GM12878 (cell line): ENCODE measurements around the gene F2RL1. TPM values are rescaled to one million over a fixed set of nuclear protein-coding genes. Genes with fewer than 3 reads are reported as not detected.

Experiments
- ATAC-seq: fragments of 200-7000 bp; cut with Tn5 transposase; 3 replicates; pipeline ENCODE4 v1.9.1; 2020; ENCODE audit warnings: mild to moderate bottlenecking, moderate library complexity
- BruUV-seq: library from RNA; stranded (reverse); fragments of 400-500 nt; replicated peaks from 2 replicates; lab custom pipeline; 2021; lab: Mats Ljungman, UMichigan
- CTCF ChIA-PET: fragments of 300-600 bp; sonication (Branson Sonifier 250); formaldehyde crosslinking; extraction: SDS; loops from one replicate; lab custom pipeline; 2021; ENCODE audit warnings: inconsistent platforms; lab: Yijun Ruan, JAX
- POLR2A ChIA-PET: fragments of 350-600 bp; formaldehyde crosslinking; extraction: SDS; loops from one replicate; lab custom pipeline; 2021; ENCODE audit warnings: inconsistent platforms; lab: Charles Lee
- RAD21 ChIA-PET: fragments of 300-600 bp; sonication (Branson Sonifier 250); formaldehyde crosslinking; loops from one replicate; lab custom pipeline; 2023; ENCODE audit warnings: antibody characterized with exemption; ENCODE audit not compliant: unreplicated experiment; lab: Charles Lee
- SMC1A ChIA-PET: fragments of 300-600 bp; sonication (Branson Sonifier 250); formaldehyde crosslinking; loops from one replicate; lab custom pipeline; 2023; ENCODE audit not compliant: unreplicated experiment, uncharacterized antibody; lab: Charles Lee
- DNase-seq: peaks from one replicate; pipeline ENCODE4 v3.0.0-alpha.2; 2011; ENCODE audit warnings: low read depth, low spot score
- FAIRE-seq: peaks from 3 replicates; lab custom pipeline; 2011; peaks lifted over from hg19 to GRCh38; lab: Jason Lieb, UNC
- H2AFZ ChIP-seq: 2 replicates; pipeline ENCODE4 v1.6.0; 2011; ENCODE audit warnings: low read depth, low read length, control low read depth; ENCODE audit not compliant: control insufficient read depth
- H3K27ac ChIP-seq: 2 replicates; pipeline ENCODE4 v1.5.1; 2011; ENCODE audit warnings: control low read depth; ENCODE audit not compliant: control insufficient read depth, insufficient read depth
- H3K27me3 ChIP-seq, 2 experiments: replicated peaks in 1 of 2; 2 replicates each; pipeline versions ENCODE4 v1.6.0 to v1.6.1; 2011; ENCODE audit warnings: low read length in 1 of 2; ENCODE audit not compliant: control insufficient read depth in 2 of 2, insufficient read depth in 2 of 2
- H3K36me3 ChIP-seq, 2 experiments: 2 replicates each; pipeline ENCODE4 v1.5.1; 2011; ENCODE audit warnings: low read length in 1 of 2; ENCODE audit not compliant: control insufficient read depth in 2 of 2, insufficient read depth in 2 of 2
- H3K4me1 ChIP-seq: 2 replicates; pipeline ENCODE4 v1.6.1; 2011; ENCODE audit warnings: mild to moderate bottlenecking, low read length, moderate library complexity, mixed read lengths; ENCODE audit not compliant: control insufficient read depth, insufficient read depth
- H3K4me2 ChIP-seq: 2 replicates; pipeline ENCODE4 v1.6.0; 2011; ENCODE audit warnings: control low read depth; ENCODE audit not compliant: control insufficient read depth, insufficient read depth
- H3K4me3 ChIP-seq: fragments of 200-600 bp; sonication (generic); 2 replicates; pipeline ENCODE4 v1.5.1; 2016
- H3K79me2 ChIP-seq: 2 replicates; pipeline ENCODE4 v1.6.0; 2011; ENCODE audit warnings: low read length; ENCODE audit not compliant: control insufficient read depth, insufficient read depth
- H3K9ac ChIP-seq: 2 replicates; pipeline ENCODE4 v1.8.0; 2011; ENCODE audit warnings: low read length, control low read depth, mixed read lengths; ENCODE audit not compliant: control insufficient read depth, insufficient read depth
- H3K9me3 ChIP-seq: replicated peaks from 3 replicates; pipeline ENCODE4 v1.5.1; 2011; ENCODE audit warnings: mild to moderate bottlenecking, low read length; ENCODE audit not compliant: control insufficient read depth, insufficient read depth
- H4K20me1 ChIP-seq: 2 replicates; pipeline ENCODE4 v1.6.0; 2011; ENCODE audit not compliant: control insufficient read depth, insufficient read depth
- BACH1 ChIP-seq: fragments of 450-650 bp; IDR thresholded peaks from 2 replicates; pipeline ENCODE4 v1.6.1; 2017; ENCODE audit warnings: mild to moderate bottlenecking, borderline replicate concordance
- CHD4 ChIP-seq: fragments of 200-600 bp; sonication (generic); IDR thresholded peaks from 2 replicates; pipeline ENCODE4 v1.6.1; 2016; ENCODE audit warnings: mild to moderate bottlenecking
- E2F8 ChIP-seq: fragments of 450-650 bp; IDR thresholded peaks from 2 replicates; pipeline ENCODE4 v1.6.1; 2018; ENCODE audit warnings: mild to moderate bottlenecking, low read depth, moderate library complexity; ENCODE audit not compliant: partially characterized antibody
- MTA3 ChIP-seq: IDR thresholded peaks from 2 replicates; pipeline ENCODE4 v1.6.1; 2012; ENCODE audit warnings: low read length, inconsistent platforms, borderline replicate concordance
- PAX8 ChIP-seq: fragments of 450-650 bp; IDR thresholded peaks from 2 replicates; pipeline ENCODE4 v1.6.1; 2017; ENCODE audit warnings: mild to moderate bottlenecking, moderate library complexity
- POLR2AphosphoS5 ChIP-seq: IDR thresholded peaks from 2 replicates; pipeline ENCODE4 v1.6.1; 2011; ENCODE audit warnings: mild to moderate bottlenecking, low read length, inconsistent platforms
- PRDM15 ChIP-seq: fragments of 450-650 bp; formaldehyde crosslinking; IDR thresholded peaks from 2 replicates; pipeline ENCODE4 v1.4.0; 2020; ENCODE audit warnings: mild to moderate bottlenecking, moderate library complexity
- RELB ChIP-seq: fragments of 450-650 bp; IDR thresholded peaks from 2 replicates; pipeline ENCODE4 v1.6.1; 2017; ENCODE audit warnings: low read depth, mild to moderate bottlenecking, moderate library complexity
- SMARCA5 ChIP-seq: fragments of 450-650 bp; IDR thresholded peaks from 2 replicates; pipeline ENCODE4 v1.6.1; 2017; ENCODE audit warnings: mild to moderate bottlenecking
- STAT1 ChIP-seq: fragments of 450-650 bp; conservative IDR thresholded peaks from 2 replicates; pipeline ENCODE4 v1.6.1; 2014; ENCODE audit warnings: antibody characterized with exemption, mild to moderate bottlenecking
- ZSCAN29 ChIP-seq: fragments of 450-650 bp; IDR thresholded peaks from 2 replicates; pipeline ENCODE4 v1.6.1; 2017; ENCODE audit warnings: mild to moderate bottlenecking, moderate library complexity
- WGBS: methylation state at CpG from one replicate; pipeline ENCODE4 v1.1.6; 2016; ENCODE audit warnings: low lambda C conversion rate; ENCODE audit not compliant: insufficient replicate concordance, insufficient coverage; ENCODE audit errors: missing lambda C conversion rate; 5-methylcytosine and 5-hydroxymethylcytosine counted together
- in situ Hi-C: fragments of 300-500 bp; cut with MboI; formaldehyde crosslinking; loops from 9 replicates; pipeline ENCODE4 v1.14.3; 2018; ENCODE audit warnings: mixed read lengths
- intact Hi-C: fragments of 100-400 bp; cut with micrococcal nuclease; formaldehyde crosslinking; loops from one replicate; pipeline ENCODE4 v1.14.2; 2022; ENCODE audit not compliant: unreplicated experiment
- polyA plus RNA-seq, 11 experiments: library from polyadenylated mRNA; depleted of rRNA in 4 of 11; unstranded in 6 of 11; stranded (reverse) in 5 of 11; fragments of >200 nt; fragmentation: Nextera tagmentation in 4 of 11; fragmentation: Illumina TruSeq in 1 of 11; extraction: Ambion mirVana in 4 of 11; extraction: Trizol in 1 of 11; gene quantifications; 1 replicate in 1 of 11; 2 replicates in 10 of 11; pipeline versions ENCODE4 v1.2.1 to v1.2.3, GENCODE V29; 2011 to 2016; ENCODE audit warnings: inconsistent platforms in 2 of 11, missing spikeins in 2 of 11, low read depth in 1 of 11
- total RNA-seq, 4 experiments: library from RNA; depleted of rRNA in 3 of 4; stranded (reverse); fragments of >200 nt in 3 of 4; fragmentation: Illumina TruSeq in 1 of 4; extraction: Trizol in 1 of 4; gene quantifications; 2 replicates each; pipeline versions ENCODE4 v1.2.1 to v1.2.3, GENCODE V29; 2013 to 2021
- TF ChIP-seq, protein P1 (sequence below): fragments of 450-650 bp; IDR thresholded peaks from 2 replicates; pipeline ENCODE4 v1.6.1; 2016; ENCODE audit warnings: mild to moderate bottlenecking
- TF ChIP-seq, protein P2 (sequence below): fragments of 150-350 bp; IDR thresholded peaks from 2 replicates; pipeline ENCODE4 v1.6.1; 2014; ENCODE audit warnings: mild to moderate bottlenecking, low read depth, low read length

The F2RL1 gene
- total and polyA plus RNA-seq, 10 of the 15 experiments (the other 5 are each of a cell fraction or from before 2014, with no cell fraction given): 0.04 to 0.10 TPM; not detected in 8

DNA sequence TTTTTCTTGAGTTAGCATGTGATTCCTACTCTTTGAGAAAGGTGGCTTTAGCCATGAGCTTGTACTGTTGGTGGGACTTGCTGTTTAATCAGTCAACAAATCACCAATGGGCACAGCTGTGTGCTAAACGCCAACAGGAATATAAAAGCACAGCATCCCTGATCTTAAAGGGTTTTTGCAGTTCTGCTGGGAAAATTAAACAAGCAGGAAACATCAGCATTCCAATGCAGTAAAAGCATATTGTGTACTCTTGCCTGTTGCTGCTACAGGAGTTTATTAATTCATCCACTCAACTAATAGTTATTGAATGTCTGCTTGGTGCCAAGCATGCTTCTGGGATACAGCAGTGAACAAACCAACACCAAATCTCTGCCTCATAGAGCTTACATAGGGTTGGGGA lies 27.4 kb upstream of the F2RL1 start (continued):
- TF ChIP-seq E2F8 (no peak), PAX8 (no peak)
- TF ChIP-seq, all 136 proteins: peak for 0

GRCh38 chr5:76794871-76795270 lies 24.0 kb upstream of the F2RL1 start:
- DNase-seq (no peak), ATAC-seq (no peak), FAIRE-seq (no peak)
- Histone ChIP-seq H3K4me2 (no peak overlapping the region), H2AFZ (no peak overlapping the region), H3K4me3 (no peak overlapping the region), H3K27ac (no peak overlapping the region), H3K9me3 (no peaks in the 10 kb centered on the region), H4K20me1 (no peaks in the 10 kb centered on the region), H3K9ac (no peak overlapping the region), H3K79me2 (no peaks in the 10 kb centered on the region), H3K4me1 (no peaks in the 10 kb centered on the region), H3K27me3 (no peaks in the 10 kb centered on the region), H3K36me3 (no peaks in the 10 kb centered on the region)
- 32% methylated on average over 4 of the region's 4 CpGs for WGBS
- POLR2A ChIA-PET: no interaction called here
- intact Hi-C loops (no loop called here), in situ Hi-C loops (no loop called here)
- SMC1A ChIA-PET: no interaction called here
- CTCF ChIA-PET: no interaction called here
- RAD21 ChIA-PET: no interaction called here
- BruUV-seq: no TSS peak
- TF ChIP-seq BACH1: no peak
- TF ChIP-seq, protein P1, sequence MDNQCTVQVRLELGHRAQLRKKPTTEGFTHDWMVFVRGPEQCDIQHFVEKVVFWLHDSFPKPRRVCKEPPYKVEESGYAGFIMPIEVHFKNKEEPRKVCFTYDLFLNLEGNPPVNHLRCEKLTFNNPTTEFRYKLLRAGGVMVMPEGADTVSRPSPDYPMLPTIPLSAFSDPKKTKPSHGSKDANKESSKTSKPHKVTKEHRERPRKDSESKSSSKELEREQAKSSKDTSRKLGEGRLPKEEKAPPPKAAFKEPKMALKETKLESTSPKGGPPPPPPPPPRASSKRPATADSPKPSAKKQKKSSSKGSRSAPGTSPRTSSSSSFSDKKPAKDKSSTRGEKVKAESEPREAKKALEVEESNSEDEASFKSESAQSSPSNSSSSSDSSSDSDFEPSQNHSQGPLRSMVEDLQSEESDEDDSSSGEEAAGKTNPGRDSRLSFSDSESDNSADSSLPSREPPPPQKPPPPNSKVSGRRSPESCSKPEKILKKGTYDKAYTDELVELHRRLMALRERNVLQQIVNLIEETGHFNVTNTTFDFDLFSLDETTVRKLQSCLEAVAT: no peak
- TF ChIP-seq STAT1: no peak
- TF ChIP-seq SMARCA5: no peak
- no peak for TF ChIP-seq MTA3
- TF ChIP-seq RELB: no peak
- TF ChIP-seq CHD4: no peak
- no peak for TF ChIP-seq ZSCAN29
- no peak for TF ChIP-seq PRDM15 (CRISPR knock-in tag)
- TF ChIP-seq POLR2AphosphoS5: no peak
- TF ChIP-seq, protein P2, sequence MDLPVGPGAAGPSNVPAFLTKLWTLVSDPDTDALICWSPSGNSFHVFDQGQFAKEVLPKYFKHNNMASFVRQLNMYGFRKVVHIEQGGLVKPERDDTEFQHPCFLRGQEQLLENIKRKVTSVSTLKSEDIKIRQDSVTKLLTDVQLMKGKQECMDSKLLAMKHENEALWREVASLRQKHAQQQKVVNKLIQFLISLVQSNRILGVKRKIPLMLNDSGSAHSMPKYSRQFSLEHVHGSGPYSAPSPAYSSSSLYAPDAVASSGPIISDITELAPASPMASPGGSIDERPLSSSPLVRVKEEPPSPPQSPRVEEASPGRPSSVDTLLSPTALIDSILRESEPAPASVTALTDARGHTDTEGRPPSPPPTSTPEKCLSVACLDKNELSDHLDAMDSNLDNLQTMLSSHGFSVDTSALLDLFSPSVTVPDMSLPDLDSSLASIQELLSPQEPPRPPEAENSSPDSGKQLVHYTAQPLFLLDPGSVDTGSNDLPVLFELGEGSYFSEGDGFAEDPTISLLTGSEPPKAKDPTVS: no peak
